ENCODE results near the gene LTO1. TPM values are rescaled to one million over a fixed set of nuclear protein-coding genes. Genes with fewer than 3 reads are reported as not detected.

LTO1 gene
- total RNA-seq, 1 donor from 2014 or later = 35.2 TPM

DNA sequence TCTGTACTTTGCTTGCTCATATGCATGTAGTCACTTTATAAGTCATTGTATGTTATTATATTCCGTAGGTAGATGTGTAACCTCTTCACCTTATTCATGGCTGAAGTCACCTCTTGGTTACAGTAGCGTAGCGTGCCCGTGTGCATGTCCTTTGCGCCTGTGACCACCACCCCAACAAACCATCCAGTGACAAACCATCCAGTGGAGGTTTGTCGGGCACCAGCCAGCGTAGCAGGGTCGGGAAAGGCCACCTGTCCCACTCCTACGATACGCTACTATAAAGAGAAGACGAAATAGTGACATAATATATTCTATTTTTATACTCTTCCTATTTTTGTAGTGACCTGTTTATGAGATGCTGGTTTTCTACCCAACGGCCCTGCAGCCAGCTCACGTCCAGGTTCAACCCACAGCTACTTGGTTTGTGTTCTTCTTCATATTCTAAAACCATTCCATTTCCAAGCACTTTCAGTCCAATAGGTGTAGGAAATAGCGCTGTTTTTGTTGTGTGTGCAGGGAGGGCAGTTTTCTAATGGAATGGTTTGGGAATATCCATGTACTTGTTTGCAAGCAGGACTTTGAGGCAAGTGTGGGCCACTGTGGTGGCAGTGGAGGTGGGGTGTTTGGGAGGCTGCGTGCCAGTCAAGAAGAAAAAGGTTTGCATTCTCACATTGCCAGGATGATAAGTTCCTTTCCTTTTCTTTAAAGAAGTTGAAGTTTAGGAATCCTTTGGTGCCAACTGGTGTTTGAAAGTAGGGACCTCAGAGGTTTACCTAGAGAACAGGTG, 23.1 kb downstream of the LTO1 start:
- ATAC-seq (no peak), DNase-seq (ENCODE audit: low spot score) (no peak)
- intact Hi-C loops (cut with DNase I) = no loop called here

DNA sequence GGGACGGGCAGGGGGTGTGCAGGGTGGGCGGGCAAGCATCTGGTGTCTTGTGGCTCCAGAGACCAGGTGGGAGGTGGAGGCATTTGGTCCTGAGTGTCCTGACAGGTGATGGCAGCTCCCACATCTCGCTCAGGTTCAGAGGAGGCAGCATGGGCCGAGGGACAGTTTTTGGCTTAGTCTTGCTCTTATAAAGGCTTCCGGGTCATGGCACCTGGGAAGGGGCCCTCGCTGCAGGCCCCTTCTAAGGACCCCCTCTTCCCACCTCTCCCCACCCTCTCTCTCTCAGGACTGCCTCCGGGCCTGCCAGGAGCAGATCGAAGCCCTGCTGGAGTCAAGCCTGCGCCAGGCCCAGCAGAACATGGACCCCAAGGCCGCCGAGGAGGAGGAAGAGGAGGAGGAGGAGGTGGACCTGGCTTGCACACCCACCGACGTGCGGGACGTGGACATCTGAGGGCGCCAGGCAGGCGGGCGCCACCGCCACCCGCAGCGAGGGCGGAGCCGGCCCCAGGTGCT, 24.3 kb downstream of the LTO1 start:
- intact Hi-C loops (cut with DNase I) = no loop called here
- ATAC-seq (no peak), DNase-seq (ENCODE audit: low spot score) (no peak)

DNA sequence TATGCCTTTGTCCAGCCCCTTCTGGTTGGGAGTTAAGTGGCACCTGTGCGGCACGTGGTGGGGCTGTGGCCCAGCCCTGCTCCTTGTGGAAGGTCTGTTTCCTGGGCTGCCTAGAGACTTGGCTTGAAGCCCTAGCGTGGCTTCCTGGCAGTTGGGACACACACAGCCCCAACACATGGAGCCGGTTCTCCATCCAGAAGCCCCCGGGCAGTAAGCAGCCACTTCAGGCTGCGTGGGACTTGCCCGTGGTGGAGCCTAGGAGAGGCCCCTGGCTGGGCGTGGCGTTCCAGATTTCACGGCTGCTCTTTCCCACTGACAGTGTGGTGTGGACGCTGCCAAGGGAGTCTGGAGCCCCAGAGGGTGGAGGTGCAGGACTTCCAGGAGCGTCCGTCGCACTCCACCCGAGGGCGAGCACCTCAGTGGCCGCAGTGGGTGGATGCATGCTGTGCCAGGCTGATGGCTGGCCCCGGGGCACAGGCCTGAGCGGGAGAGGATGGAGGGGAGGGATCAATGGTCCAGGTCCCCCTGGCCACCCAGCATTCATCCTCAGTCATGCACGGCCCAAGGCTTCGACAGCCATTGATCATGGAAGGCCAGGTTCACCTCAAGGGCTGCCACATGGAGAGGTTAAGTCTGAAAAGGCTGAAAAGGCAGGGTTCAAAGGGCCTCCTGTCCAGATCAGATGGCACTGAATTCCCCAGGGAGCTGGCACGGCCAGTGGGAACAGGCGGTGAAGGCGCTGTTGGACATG, 24.9 kb downstream of the LTO1 start:
- intact Hi-C loops (cut with DNase I) = no loop called here
- ATAC-seq = no peak
- DNase-seq (ENCODE audit: low spot score) = no peak

DNA sequence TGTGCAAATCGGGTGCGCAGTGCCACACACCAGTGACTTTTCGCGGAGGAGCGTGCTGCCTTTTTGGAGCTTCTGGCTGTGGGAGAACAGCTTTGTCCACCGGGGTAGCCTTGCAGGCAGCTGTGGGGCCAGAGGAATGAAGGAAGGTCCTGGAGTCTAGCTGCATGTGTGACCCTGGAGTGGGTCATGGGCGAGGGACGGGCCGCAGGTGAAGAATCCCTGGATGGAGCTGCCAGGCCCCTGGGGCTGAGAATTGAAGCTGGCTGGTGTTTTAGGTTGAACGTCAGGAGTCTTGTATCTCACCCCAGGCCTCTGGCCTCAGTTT, 25.6 kb downstream of the LTO1 start:
- no peak for DNase-seq (ENCODE audit: low spot score)
- ATAC-seq = no peak
- intact Hi-C loops (cut with DNase I) = loop anchor here (10.0 kb wide), 1 partner anchor 355 kb away; the partner anchor contains the start of gene MYEOV

DNA sequence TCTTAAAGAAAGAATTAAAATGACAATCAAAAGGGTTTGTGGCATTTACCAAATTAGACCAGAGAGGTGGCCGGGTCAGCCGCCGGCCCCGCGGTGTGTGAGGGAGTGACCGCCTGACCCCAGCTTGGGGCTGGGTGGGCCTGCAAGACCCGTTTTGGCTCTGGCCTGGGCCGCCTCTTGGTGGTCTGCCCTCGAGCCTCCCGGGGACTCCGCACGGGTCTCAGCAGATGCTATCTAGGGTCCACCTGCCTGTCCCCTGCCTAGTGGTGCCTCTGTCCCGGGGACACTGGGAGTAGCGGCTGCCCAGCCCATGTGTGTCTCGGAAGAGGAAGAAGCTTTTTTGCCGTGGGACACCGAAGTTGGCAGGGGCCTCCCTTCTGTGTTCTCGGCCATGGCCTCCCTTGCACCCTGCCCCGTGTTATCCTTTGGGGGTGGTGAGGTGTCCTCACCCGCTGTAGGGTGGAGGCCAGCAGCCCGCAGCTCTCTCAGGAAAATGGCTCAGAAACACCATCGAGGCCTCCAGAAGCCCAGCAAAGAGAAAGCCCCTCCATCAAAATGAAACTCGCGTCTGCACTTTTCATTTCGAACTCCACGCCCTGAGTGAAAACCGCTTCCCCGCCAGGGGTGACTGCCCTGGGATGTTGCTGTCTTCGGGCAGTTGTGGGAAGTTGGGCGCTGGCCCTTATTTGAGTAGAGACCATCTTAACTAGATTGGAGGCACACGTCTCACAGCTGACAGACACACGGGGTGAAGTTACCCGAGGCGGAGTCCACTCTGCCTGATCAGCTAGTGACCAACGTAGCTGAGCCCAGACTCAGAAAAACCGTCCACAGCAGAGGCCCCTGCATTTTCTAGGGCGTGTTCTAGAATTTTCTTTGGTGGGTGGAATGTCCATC, 26.2 kb downstream of the LTO1 start:
- intact Hi-C loops (cut with DNase I) = loop anchor here (10.0 kb wide), 1 partner anchor 354 kb away; the partner anchor contains the start of gene MYEOV
- ATAC-seq (no peak), DNase-seq (ENCODE audit: low spot score) (no peak)

DNA sequence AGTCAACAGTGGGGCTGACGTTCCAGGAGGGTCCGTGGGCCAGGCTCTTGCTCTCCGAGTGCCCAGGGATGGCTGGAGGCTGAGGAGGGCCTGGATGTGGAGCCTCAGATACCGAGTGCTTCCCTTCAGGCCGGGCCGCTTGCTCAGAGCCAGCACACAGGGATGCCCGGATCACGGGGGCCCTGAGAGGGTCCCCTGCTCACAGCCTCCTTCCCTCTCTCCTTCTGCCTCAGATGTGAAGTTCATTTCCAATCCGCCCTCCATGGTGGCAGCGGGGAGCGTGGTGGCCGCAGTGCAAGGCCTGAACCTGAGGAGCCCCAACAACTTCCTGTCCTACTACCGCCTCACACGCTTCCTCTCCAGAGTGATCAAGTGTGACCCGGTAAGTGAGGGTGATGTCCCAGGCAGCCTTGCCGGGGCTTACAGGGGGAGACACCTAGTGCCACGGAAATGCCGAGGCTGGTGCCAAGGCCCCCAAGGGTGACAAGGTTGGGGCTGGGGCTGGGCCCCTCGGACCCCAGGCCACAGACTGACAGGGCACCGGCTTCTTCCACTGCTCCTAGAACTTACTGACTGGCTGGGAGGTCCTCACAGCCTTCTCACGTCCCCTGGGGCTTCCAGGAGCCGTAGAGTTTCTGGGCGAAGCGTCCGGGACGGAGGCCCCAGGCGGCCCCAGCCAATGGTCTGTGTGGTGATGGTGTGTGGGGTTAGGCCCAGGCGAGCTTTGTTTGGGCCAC, 27.2 kb downstream of the LTO1 start:
- intact Hi-C loops (cut with DNase I) = loop anchor here (10.0 kb wide), 1 partner anchor 353 kb away; the partner anchor contains the start of gene MYEOV
- no peak for DNase-seq (ENCODE audit: low spot score)

DNA sequence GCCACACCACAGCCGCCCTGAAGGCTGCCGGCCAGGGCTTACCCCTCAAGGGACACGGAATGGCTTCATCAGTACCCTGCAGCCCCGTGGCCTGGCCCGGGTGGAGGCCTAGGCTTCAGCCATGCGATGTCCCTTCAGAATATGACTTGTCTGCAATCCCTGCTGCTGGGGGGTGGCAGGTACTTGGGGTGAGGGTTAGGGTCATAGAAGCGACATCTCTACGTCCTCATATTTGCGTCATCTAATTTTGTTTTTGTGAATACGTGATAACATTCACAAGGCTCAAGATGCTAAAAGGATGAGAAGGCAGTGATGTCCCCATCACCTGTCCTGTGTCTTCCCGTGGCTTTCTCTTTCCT, 27.8 kb downstream of the LTO1 start:
- DNase-seq (ENCODE audit: low spot score) (no peak), ATAC-seq (no peak)
- intact Hi-C loops (cut with DNase I) = loop anchor here (10.0 kb wide), 1 partner anchor 353 kb away; the partner anchor contains the start of gene MYEOV

More for the DNA sequence above, 27.2 kb downstream of the LTO1 start:
- no peak for ATAC-seq

DNA sequence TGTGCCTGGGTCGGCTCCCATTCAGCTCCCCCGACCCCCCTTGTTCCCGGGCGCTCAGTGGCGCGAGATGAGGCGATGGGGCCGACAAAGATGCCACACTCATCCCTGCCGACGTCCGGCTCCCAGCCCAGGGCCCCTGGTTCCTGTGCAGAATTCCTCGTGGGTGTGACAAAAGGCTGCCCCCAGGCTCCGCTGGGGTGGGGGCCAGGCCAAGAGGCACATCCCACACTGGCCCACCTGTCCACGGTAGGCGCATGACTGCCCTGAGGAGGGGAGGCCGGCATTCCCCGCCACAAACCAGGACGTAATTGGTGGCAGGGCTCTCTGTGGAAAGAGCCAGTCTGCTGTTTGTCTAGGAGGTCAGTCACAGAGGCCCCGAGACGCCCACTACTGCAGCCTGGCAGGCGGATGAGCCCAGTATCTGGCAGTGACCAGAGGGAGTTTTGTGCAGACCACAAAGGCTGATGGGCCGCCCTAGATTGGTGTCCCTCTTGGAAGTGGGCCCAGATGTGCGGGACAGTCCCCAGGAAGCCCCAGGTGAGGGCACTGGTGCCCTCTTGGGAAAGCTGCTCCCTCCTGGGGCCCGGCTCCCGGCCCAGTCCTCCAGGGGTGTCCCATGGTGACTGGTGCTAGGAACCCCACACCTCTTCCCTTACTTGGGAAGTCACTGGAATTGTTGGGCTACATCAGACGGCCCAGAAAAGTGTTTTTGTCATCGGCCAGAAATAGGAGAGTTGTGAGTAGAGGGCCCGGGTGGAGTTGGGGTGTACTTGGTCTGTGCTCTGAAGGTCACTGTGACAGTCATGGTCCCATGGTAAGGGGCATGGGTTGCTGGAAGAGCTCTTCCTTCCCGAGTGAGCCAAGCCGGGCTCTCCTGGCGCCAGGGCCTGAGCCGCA, 28.4 kb downstream of the LTO1 start:
- ATAC-seq = no peak
- intact Hi-C loops (cut with DNase I) = loop anchor here (10.0 kb wide), 1 partner anchor 352 kb away; the partner anchor contains the start of gene MYEOV
- no peak for DNase-seq (ENCODE audit: low spot score)

DNA sequence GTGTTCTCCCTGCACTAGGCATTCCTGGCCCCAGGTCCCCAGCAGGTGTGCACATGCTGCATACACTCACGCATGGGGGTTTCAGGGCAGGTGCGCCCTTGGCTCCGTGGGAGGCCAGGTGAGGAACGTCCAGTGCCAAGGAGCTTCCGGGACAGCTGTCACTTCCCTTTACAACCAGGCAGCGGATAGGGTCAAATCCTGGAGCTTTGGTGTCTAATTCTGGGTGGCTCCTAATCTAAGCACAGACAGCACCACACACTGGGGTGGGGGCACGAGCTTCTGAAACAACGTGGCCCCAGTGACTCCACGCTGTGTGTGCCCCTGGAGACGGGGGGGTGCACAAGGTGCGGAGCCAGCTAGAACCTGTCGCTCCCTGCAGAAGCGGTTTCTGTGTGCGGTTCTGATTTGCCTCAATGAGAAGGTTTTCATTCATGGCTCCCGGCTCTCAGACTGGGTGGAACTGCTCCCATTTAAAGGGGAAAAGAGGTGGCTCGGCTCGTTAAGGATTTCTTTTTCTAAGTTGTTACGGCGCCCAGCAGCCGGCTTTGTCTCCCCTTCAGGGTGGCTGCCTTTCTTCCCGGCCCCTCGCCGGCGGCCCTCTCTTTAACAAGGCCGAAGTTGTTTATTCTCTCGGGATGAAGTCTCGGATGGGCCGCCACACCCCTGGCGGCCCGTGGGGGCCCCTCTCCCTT, 29.2 kb downstream of the LTO1 start:
- no peak for DNase-seq (ENCODE audit: low spot score)
- no peak for ATAC-seq
- intact Hi-C loops (cut with DNase I) = loop anchor here (10.0 kb wide), 1 partner anchor 351 kb away; the partner anchor contains the start of gene MYEOV

DNA sequence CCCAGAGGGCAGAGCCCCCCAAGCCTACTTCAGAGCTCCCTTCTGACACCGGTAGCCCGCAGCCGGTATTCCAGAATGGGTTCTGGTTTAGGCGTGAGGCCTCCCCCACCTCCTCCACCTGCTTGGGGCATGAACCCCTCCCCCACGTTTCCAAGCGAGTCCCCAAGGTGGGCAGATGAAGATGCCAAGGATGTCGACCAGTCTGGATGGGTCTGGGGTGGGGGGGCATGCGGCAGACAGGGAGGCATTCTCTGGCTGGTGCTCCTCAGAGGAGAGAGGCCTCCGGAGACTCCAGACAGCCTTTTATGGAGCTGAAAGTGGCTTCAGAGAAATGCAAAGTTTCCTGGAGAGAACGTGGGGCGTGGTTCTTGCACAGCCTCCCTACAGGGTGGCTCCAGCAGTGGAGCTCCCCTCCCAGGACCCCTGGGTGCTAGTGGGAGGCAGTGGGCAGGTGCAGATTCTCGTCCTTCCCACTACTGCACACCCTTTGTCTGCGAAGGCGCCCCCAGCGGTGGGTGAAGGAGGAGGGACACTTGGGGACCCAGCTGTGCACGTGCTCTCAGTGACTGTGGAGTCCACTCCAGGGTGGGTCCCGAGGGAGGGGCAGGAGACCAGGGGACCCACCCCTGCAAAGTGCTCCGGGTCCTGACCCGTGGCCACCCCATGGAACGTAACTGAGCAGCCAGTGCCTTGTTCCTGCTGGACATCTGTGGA, 30.0 kb downstream of the LTO1 start:
- DNase-seq (ENCODE audit: low spot score) = no peak
- ATAC-seq = no peak
- intact Hi-C loops (cut with DNase I) = loop anchor here (10.0 kb wide), 1 partner anchor 350 kb away; the partner anchor contains the start of gene MYEOV

DNA sequence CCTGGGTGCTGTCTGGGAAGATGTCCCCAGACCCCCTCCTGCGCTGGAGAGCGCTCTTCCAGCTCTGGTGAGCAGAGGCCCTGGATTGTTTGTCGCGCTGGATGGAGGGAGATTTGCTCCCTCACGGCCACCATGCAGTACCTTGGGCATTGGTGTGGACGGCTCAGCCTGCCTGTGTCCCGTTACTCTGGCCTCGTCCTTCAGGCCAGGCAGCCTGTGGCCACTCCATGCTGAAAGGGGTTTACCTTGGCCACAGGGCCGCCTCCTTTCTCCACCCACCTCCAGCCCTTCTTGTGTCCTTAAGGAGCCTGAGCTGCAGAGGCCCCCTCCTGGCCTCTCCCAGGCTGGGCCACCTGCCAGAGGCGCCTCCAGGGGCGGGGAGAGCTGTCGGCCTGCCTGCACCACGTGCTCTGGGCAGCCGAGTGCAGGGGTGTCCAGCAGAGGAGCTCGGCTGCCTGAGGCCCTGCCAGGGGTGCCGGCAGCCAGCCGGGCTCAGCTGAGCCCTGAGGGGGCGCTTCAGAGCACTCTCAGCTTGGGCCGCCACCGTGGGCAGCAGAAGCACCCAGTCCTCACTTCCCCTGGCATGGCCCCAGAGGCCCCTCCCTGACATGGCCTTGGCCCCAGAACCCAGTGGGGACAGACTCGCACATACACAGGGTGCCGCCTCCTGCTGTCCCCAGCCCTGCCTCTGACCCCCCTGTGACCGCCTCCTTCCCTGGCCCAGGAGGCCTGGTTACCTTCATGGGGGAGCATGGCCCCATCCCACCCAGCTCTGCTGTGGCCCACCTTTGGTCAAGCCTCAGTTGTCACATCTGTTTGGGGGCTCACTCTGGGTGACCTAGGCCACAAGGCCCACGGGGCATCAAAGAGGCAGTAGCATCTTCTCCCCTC, 30.8 kb downstream of the LTO1 start:
- ATAC-seq (peak; percentile 83), DNase-seq (ENCODE audit: low spot score) (peak; percentile 86)
- intact Hi-C loops (cut with DNase I) = loop anchor here (10.0 kb wide), 1 partner anchor 350 kb away; the partner anchor contains the start of gene MYEOV

DNA sequence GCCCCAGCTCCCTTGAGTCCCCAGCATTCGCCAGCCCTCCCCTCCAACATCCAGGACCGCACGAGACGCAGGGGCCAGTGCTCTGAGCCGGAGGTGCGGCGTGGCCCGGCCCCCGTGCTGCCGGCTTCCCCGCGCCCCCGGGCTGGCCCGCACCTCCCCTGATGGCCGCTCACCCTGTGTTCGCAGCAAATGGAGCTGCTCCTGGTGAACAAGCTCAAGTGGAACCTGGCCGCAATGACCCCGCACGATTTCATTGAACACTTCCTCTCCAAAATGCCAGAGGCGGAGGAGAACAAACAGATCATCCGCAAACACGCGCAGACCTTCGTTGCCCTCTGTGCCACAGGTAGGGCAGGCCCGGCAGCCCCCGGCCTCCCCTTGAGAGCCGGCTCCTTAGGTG, 31.5 kb downstream of the LTO1 start:
- DNase-seq (ENCODE audit: low spot score) (no peak), ATAC-seq (no peak)
- intact Hi-C loops (cut with DNase I) = loop anchor here (10.0 kb wide), 1 partner anchor 349 kb away; the partner anchor contains the start of gene MYEOV

DNA sequence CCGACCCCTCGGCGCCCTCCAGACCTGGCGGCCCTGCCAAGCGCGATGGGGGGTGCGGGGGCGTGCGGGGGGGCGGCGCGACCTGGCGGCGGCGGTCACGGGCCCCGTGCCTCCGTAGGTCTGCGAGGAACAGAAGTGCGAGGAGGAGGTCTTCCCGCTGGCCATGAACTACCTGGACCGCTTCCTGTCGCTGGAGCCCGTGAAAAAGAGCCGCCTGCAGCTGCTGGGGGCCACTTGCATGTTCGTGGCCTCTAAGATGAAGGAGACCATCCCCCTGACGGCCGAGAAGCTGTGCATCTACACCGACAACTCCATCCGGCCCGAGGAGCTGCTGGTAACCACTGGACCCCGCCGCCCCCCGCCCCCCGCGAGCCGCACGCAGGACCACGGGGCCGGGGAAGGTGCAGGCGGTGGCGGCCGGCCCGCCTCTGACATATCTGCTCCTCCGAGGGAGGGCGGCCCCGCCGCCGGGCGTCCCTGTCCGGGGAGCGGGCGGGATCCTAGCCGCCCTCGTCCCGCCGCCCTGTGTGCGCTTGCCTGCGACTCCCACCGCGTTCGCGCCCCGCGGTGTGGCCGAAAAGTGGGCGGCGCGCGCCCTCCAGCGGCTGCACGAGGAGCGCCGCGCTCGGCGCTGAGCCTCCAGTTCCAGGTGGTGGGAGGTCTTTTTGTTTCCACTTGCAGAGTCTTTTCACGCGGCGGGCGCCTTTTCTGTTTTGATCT, 32.1 kb downstream of the LTO1 start:
- peak; percentile 53 for ATAC-seq
- DNase-seq (ENCODE audit: low spot score) = peak; percentile 88
- intact Hi-C loops (cut with DNase I) = loop anchor here (10.0 kb wide), 1 partner anchor 348 kb away; the partner anchor contains the start of gene MYEOV

DNA sequence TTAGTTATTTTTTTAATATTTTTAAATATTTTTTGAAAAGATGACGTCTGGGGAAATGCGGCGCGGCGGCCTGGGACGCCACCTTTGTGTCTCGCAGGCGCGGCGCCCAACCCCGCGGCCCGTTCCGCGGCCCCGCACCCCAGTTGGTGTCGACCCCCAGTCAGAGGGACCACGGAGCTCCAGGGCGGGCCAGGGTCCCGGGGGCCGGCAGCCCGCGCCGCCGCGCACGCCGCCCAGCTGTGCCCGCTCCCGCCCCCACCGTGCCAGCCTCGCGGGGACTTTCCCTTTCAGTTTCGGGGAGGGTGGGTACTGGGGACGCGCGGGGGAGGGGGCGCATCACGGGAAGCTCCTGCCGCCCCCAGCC, 32.6 kb downstream of the LTO1 start:
- ATAC-seq (no peak), DNase-seq (ENCODE audit: low spot score) (no peak)
- intact Hi-C loops (cut with DNase I) = loop anchor here (10.0 kb wide), 1 partner anchor 348 kb away; the partner anchor contains the start of gene MYEOV

Data from sciatic nerve (tissue), 2 donors.